ENCODE measurements around the gene NME7. TPM values are rescaled to one million over a fixed set of nuclear protein-coding genes. Genes with fewer than 3 reads are reported as not detected.
A peak's percentile ranks its signal among the peaks of the same experiment; 100 is the strongest.

NME7 gene
- total RNA-seq, 1 experiment from 2014 or later, result 21.8 TPM

DNA sequence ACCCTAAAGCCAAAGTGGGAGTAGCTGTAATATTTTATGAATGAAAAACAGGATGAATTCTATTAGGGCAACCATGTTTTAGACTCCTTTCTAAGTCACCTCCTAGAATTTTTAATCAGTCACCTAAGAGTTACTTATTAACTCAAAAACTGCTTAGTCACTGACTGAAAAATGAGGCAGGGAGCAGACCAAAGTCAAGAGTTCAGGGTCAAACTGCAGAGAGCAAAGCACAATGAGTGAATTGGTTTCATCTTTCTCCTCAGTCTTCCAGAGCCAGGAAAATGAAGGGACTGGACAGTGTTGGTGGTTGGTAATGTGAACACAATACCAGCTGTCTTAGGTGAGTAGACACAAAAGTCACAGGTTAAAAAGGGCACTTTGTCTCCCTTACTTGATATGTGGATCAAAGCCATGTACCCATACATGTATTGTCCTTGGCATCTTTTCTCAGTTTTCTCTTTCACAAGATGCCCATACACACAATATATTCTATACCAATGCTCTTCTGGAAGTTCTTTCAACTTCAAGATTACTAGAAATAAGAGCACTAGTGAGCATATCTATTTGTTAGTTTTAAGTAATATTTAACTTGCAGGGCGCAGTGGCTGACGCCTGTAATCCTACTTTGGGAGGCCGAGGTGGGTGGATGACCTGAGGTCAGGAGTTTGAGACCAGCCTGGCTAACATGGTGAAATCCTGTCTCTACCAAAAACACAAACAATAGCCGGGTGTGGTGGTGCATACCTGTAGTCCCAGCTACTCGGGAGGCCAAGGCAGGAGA, 218.9 kb downstream of the NME7 start:
- no peak overlapping the region for H3K27ac ChIP-seq (ENCODE audit: low read depth, low read length)
- H4K20me1 ChIP-seq (ENCODE audit: insufficient read depth), result no peaks in the 10 kb centered on the region
- H3K9me2 ChIP-seq (ENCODE audit: insufficient read depth), result no peaks in the 10 kb centered on the region
- H2AFZ ChIP-seq (ENCODE audit: low read depth, low read length, poor library complexity, severe bottlenecking), result no peak overlapping the region
- ChIA-PET RAD21 (ENCODE audit: low non-redundant PET in 1 of 2, low total read pairs in 2 of 2, uncharacterized antibody in 2 of 2, unreplicated experiment in 2 of 2) (interaction anchor here in 1 of 2 experiments (1.3 kb wide), 1 partner anchor 545 kb away, joined by 5 read pairs; no protein-coding TSS in a partner anchor), CTCF (no interaction called here), POLR2A (no interaction called here)
- no peaks in the 10 kb centered on the region for H3K79me2 ChIP-seq (ENCODE audit: insufficient read depth, low read length)
- H3K4me2 ChIP-seq (ENCODE audit: low read length), result peak overlapping the region; percentile 68
- DNase-seq (ENCODE audit: low read depth, low spot score), result no peak
- peaks cover 7 to 15% of the 10 kb centered on the region in 2 experiments; a peak in 3 of 4 replicates for H3K4me1 ChIP-seq (ENCODE audit: control insufficient read depth in 1 of 2, insufficient read depth in 2 of 2, low read length in 2 of 2)
- no peak; the same call in 1 of the 2 replicates for ATAC-seq
- H3K36me3 ChIP-seq (ENCODE audit: control insufficient read depth in 1 of 2, insufficient read depth in 2 of 2, low read length in 2 of 2), result no peaks in the 10 kb centered on the region
- H3K9ac ChIP-seq (ENCODE audit: low read length), result 0 out of 2 replicates have a peak overlapping the region, but pooled peaks have one; percentile 18
- intact Hi-C loops (cut with micrococcal nuclease), result no loop called here
- TF ChIP-seq, protein P1, sequence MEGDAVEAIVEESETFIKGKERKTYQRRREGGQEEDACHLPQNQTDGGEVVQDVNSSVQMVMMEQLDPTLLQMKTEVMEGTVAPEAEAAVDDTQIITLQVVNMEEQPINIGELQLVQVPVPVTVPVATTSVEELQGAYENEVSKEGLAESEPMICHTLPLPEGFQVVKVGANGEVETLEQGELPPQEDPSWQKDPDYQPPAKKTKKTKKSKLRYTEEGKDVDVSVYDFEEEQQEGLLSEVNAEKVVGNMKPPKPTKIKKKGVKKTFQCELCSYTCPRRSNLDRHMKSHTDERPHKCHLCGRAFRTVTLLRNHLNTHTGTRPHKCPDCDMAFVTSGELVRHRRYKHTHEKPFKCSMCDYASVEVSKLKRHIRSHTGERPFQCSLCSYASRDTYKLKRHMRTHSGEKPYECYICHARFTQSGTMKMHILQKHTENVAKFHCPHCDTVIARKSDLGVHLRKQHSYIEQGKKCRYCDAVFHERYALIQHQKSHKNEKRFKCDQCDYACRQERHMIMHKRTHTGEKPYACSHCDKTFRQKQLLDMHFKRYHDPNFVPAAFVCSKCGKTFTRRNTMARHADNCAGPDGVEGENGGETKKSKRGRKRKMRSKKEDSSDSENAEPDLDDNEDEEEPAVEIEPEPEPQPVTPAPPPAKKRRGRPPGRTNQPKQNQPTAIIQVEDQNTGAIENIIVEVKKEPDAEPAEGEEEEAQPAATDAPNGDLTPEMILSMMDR (IDR thresholded peaks at IDR 0.05 in 2 of 3, conservative IDR thresholded peaks at IDR 0.05 in 1 of 3; ENCODE audit: borderline replicate concordance in 1 of 3, insufficient read depth in 1 of 3, low read depth in 2 of 3, low read length in 2 of 3), result no peak
- peak; percentile 42 for TF ChIP-seq SP1 (IDR thresholded peaks at IDR 0.05; ENCODE audit: low read depth)
- 0 out of 2 replicates have a peak, but pooled peaks have one; percentile 7 for TF ChIP-seq FOSL1 (IDR thresholded peaks at IDR 0.05; ENCODE audit: low read depth)
- no peaks in the 10 kb centered on the region for H3K9me3 ChIP-seq (ENCODE audit: control insufficient read depth in 1 of 2, insufficient read depth in 1 of 2, low read depth in 1 of 2, low read length in 2 of 2)
- H3K27me3 ChIP-seq (ENCODE audit: insufficient read depth, low read length), result no peaks in the 10 kb centered on the region
- no TSS peak for BruUV-seq (replicated peaks)
- peak overlapping the region in 1 of 2 experiments; percentile 21; a peak in 1 of 4 replicates for H3K4me3 ChIP-seq (replicated peaks in 1 of 2; ENCODE audit: low read depth in 1 of 2, low read length in 2 of 2)

DNA sequence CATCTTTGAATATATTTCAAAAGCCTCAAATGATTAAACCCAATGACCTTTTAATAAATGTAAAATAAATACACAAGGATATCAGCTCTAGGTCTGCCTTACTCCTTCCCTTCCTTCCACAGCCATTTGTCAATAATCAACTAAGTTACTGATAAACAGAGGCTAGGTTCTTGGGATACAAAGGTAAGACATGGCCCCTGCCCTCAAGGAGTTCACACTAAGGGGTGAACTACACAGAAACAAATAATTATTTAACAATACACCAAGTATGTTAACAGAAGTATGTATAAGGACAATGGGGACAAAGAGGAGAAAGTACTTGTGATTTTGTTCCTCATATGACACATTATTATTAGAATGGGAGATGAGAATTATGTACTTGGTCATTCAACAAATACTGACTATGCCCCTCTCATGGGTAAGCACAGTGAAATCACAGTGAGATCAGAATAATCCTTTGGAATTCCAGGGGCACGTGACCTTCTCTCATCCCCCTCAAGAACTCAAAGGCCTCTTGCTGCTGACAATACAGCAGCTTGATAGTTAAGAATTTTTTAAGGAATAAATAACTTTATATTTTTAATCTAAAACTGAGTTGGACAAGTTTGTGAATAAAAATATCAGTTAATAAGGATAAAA, 220.9 kb downstream of the NME7 start:
- no peak for DNase-seq (ENCODE audit: low read depth, low spot score)
- no peak overlapping the region for H3K4me3 ChIP-seq (replicated peaks in 1 of 2; ENCODE audit: low read depth in 1 of 2, low read length in 2 of 2)
- no peaks in the 10 kb centered on the region for H3K9me3 ChIP-seq (ENCODE audit: control insufficient read depth in 1 of 2, insufficient read depth in 1 of 2, low read depth in 1 of 2, low read length in 2 of 2)
- H4K20me1 ChIP-seq (ENCODE audit: insufficient read depth), result no peaks in the 10 kb centered on the region
- ChIA-PET CTCF (no interaction called here), POLR2A (no interaction called here), RAD21 (ENCODE audit: low non-redundant PET in 1 of 2, low total read pairs in 2 of 2, uncharacterized antibody in 2 of 2, unreplicated experiment in 2 of 2) (no interaction called here)
- H3K79me2 ChIP-seq (ENCODE audit: insufficient read depth, low read length), result no peaks in the 10 kb centered on the region
- no peak overlapping the region for H3K4me2 ChIP-seq (ENCODE audit: low read length)
- no peak for ATAC-seq
- no peak overlapping the region for H3K9ac ChIP-seq (ENCODE audit: low read length)
- intact Hi-C loops (cut with micrococcal nuclease), result no loop called here
- no peaks in the 10 kb centered on the region for H3K27me3 ChIP-seq (ENCODE audit: insufficient read depth, low read length)
- no peaks in the 10 kb centered on the region for H3K36me3 ChIP-seq (ENCODE audit: control insufficient read depth in 1 of 2, insufficient read depth in 2 of 2, low read length in 2 of 2)
- H3K4me1 ChIP-seq (ENCODE audit: control insufficient read depth in 1 of 2, insufficient read depth in 2 of 2, low read length in 2 of 2), result peaks cover 7 to 15% of the 10 kb centered on the region in 2 experiments; a peak in 3 of 4 replicates
- no peak overlapping the region for H2AFZ ChIP-seq (ENCODE audit: low read depth, low read length, poor library complexity, severe bottlenecking)
- no TSS peak for BruUV-seq (replicated peaks)
- H3K9me2 ChIP-seq (ENCODE audit: insufficient read depth), result no peaks in the 10 kb centered on the region
- H3K27ac ChIP-seq (ENCODE audit: low read depth, low read length), result no peak overlapping the region
- TF ChIP-seq, protein P2, sequence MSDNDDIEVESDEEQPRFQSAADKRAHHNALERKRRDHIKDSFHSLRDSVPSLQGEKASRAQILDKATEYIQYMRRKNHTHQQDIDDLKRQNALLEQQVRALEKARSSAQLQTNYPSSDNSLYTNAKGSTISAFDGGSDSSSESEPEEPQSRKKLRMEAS (IDR thresholded peaks at IDR 0.05), result no peak
- TF ChIP-seq RAD21 (IDR thresholded peaks at IDR 0.05; ENCODE audit: low read depth) (no peak), SP1 (IDR thresholded peaks at IDR 0.05; ENCODE audit: low read depth) (no peak), POLR2A (IDR thresholded peaks at IDR 0.05; ENCODE audit: borderline replicate concordance, extremely low read depth, insufficient read depth, insufficient read length) (no peak), SIN3A (IDR thresholded peaks at IDR 0.05; ENCODE audit: low read depth) (no peak), JUND (IDR thresholded peaks at IDR 0.05) (no peak), CBX3 (IDR thresholded peaks at IDR 0.05; ENCODE audit: low read depth) (no peak), SRF (IDR thresholded peaks at IDR 0.05; ENCODE audit: low read depth) (no peak)
- TF ChIP-seq, protein P3, sequence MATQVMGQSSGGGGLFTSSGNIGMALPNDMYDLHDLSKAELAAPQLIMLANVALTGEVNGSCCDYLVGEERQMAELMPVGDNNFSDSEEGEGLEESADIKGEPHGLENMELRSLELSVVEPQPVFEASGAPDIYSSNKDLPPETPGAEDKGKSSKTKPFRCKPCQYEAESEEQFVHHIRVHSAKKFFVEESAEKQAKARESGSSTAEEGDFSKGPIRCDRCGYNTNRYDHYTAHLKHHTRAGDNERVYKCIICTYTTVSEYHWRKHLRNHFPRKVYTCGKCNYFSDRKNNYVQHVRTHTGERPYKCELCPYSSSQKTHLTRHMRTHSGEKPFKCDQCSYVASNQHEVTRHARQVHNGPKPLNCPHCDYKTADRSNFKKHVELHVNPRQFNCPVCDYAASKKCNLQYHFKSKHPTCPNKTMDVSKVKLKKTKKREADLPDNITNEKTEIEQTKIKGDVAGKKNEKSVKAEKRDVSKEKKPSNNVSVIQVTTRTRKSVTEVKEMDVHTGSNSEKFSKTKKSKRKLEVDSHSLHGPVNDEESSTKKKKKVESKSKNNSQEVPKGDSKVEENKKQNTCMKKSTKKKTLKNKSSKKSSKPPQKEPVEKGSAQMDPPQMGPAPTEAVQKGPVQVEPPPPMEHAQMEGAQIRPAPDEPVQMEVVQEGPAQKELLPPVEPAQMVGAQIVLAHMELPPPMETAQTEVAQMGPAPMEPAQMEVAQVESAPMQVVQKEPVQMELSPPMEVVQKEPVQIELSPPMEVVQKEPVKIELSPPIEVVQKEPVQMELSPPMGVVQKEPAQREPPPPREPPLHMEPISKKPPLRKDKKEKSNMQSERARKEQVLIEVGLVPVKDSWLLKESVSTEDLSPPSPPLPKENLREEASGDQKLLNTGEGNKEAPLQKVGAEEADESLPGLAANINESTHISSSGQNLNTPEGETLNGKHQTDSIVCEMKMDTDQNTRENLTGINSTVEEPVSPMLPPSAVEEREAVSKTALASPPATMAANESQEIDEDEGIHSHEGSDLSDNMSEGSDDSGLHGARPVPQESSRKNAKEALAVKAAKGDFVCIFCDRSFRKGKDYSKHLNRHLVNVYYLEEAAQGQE (IDR thresholded peaks at IDR 0.05; ENCODE audit: low read depth), result no peak
- TF ChIP-seq, protein P4, sequence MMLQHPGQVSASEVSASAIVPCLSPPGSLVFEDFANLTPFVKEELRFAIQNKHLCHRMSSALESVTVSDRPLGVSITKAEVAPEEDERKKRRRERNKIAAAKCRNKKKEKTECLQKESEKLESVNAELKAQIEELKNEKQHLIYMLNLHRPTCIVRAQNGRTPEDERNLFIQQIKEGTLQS (IDR thresholded peaks at IDR 0.05), result no peak
